ENCODE measurements around the gene ATN1. TPM values are rescaled to one million over a fixed set of nuclear protein-coding genes. Genes with fewer than 3 reads are reported as not detected.

ATN1 gene
- total RNA-seq, 2 donors from 2014 or later, result 36.1 to 86.7 TPM

DNA sequence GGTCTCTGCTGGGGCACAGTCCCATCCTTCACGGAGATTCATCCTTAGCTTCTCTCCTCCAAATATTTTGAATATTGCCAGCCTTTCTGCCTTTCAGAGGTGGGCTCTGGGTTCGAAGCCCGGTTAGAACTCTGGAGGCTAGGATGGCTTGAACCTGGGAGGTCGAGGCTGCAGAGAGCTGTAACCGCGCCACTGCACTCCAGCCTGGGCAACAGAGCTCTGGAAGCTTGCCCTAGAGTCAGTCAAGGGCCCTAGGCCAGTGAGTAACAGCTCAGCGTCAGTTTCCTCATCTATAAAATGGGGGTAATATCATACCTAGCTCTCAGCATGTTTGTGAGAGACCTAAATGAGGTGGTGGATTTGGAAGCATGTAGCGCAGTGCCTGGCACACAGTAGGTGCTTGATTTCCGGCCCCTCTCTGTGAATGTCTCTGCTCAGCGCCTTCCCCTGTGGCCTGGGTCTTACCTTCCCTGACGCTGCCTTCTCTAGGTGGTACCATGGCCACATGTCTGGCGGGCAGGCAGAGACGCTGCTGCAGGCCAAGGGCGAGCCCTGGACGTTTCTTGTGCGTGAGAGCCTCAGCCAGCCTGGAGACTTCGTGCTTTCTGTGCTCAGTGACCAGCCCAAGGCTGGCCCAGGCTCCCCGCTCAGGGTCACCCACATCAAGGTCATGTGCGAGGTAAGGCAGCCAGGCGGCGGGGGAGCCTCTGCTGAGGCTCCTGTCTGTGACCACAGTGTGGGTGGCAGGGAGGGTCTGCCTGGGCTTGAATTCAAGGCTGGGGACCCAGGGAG lies 26.8 kb downstream of the ATN1 start:
- no peak overlapping the region for H3K4me3 ChIP-seq

DNA sequence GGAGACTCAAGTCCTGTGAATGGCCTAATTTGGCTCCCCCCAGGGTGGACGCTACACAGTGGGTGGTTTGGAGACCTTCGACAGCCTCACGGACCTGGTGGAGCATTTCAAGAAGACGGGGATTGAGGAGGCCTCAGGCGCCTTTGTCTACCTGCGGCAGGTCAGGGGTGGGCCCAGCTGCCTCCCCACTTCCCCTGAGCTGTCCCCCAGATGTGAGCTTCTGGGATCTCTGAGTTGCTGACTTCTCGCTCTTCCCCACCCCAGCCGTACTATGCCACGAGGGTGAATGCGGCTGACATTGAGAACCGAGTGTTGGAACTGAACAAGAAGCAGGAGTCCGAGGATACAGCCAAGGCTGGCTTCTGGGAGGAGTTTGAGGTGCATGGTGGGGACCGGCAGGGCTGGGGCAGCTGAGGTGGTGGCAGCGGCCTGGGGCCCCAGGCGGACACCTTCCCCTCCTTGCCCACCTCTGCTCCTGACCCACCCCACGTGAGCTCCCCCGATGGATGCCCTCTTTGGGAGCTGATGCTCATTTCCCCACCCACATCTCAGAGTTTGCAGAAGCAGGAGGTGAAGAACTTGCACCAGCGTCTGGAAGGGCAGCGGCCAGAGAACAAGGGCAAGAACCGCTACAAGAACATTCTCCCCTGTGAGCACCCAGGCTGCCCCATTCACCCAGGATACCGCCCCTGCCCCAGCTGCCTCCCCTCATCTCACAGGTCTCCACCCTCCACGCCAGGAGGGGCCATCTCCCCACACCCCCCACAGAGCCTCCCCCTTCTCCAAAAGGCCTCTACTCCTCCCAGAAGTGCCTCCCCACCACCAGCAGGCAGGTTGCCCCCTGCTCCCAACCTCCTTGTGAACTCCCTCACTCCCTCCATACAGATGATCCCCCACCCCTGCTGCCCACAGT lies 27.6 kb downstream of the ATN1 start:
- Histone ChIP-seq H3K9me3 (no peaks in the 10 kb centered on the region), H3K36me3 (replicated peaks in 1 of 2; ENCODE audit: insufficient read depth in 1 of 2, low read depth in 2 of 2) (peaks cover 0 to 5% of the 10 kb centered on the region in 2 donors), H3K4me1 (peaks cover under 1% of the 10 kb centered on the region), H3K27me3 (no peaks in the 10 kb centered on the region), H3K27ac (no peak overlapping the region), H3K4me3 (no peak overlapping the region)
- intact Hi-C loops (cut with DNase I), result no loop called here
- WGBS, 2 donors, result 84 to 95% methylated on average over 12 to 21 of the region's 22 CpGs
- no peak for ATAC-seq
- TF ChIP-seq POLR2A (IDR thresholded peaks at IDR 0.05), result no peak
- TF ChIP-seq, protein P1, sequence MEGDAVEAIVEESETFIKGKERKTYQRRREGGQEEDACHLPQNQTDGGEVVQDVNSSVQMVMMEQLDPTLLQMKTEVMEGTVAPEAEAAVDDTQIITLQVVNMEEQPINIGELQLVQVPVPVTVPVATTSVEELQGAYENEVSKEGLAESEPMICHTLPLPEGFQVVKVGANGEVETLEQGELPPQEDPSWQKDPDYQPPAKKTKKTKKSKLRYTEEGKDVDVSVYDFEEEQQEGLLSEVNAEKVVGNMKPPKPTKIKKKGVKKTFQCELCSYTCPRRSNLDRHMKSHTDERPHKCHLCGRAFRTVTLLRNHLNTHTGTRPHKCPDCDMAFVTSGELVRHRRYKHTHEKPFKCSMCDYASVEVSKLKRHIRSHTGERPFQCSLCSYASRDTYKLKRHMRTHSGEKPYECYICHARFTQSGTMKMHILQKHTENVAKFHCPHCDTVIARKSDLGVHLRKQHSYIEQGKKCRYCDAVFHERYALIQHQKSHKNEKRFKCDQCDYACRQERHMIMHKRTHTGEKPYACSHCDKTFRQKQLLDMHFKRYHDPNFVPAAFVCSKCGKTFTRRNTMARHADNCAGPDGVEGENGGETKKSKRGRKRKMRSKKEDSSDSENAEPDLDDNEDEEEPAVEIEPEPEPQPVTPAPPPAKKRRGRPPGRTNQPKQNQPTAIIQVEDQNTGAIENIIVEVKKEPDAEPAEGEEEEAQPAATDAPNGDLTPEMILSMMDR (IDR thresholded peaks at IDR 0.05), result no peak
- no peak for DNase-seq

More for the DNA sequence above, 26.8 kb downstream of the ATN1 start:
- Histone ChIP-seq H3K9me3 (no peaks in the 10 kb centered on the region), H3K36me3 (replicated peaks in 1 of 2; ENCODE audit: insufficient read depth in 1 of 2, low read depth in 2 of 2) (peaks cover 0 to 5% of the 10 kb centered on the region in 2 donors), H3K27me3 (no peaks in the 10 kb centered on the region), H3K4me1 (no peaks in the 10 kb centered on the region), H3K27ac (peak overlapping the region in 2 of 4 donors; percentile 9 to 23)
- 71 to 83% methylated on average over 15 to 20 of the region's 21 CpGs for WGBS, 2 donors
- no peak for TF ChIP-seq POLR2A (IDR thresholded peaks at IDR 0.05)
- TF ChIP-seq, protein P1 (IDR thresholded peaks at IDR 0.05), result no peak
- ATAC-seq (no peak), DNase-seq (no peak)
- intact Hi-C loops (cut with DNase I), result no loop called here

DNA sequence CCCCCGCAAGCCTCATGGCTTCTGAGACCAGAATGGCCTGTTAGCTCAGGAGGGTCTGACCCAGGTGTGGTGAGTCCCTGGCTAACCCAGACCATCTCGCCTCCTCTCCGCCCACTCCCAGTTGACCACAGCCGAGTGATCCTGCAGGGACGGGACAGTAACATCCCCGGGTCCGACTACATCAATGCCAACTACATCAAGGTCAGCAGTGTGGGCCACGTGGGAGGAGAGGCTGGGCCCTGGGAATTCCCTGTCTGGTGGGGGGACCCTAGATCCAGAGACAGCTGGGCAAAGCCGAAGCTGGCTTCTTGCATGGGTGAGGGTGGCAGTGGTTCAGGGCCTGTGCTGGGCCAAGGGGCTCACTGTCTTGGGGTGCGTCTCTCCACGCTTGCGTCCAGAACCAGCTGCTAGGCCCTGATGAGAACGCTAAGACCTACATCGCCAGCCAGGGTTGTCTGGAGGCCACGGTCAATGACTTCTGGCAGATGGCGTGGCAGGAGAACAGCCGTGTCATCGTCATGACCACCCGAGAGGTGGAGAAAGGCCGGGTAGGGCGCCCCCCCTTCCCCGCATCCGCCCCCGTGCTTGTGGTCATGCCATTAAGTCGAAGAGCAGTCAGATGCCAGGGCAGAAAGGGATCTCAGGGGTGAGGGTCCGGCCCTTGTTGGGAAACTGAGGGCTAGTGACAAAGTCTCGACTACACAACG lies 28.4 kb downstream of the ATN1 start:
- WGBS, 2 donors, result 78 to 85% methylated on average over 24 to 28 of the region's 28 CpGs
- peaks cover 9% of the 10 kb centered on the region for H3K4me1 ChIP-seq
- DNase-seq, result no peak
- no peaks in the 10 kb centered on the region for H3K9me3 ChIP-seq
- H3K27me3 ChIP-seq, result no peaks in the 10 kb centered on the region
- no peak overlapping the region for H3K27ac ChIP-seq
- ATAC-seq, result no peak
- peaks cover 0 to 5% of the 10 kb centered on the region in 2 donors for H3K36me3 ChIP-seq (replicated peaks in 1 of 2; ENCODE audit: insufficient read depth in 1 of 2, low read depth in 2 of 2)
- intact Hi-C loops (cut with DNase I), result no loop called here
- TF ChIP-seq, protein P1 (IDR thresholded peaks at IDR 0.05), result no peak
- no peak for TF ChIP-seq POLR2A (IDR thresholded peaks at IDR 0.05)
- no peak overlapping the region for H3K4me3 ChIP-seq

DNA sequence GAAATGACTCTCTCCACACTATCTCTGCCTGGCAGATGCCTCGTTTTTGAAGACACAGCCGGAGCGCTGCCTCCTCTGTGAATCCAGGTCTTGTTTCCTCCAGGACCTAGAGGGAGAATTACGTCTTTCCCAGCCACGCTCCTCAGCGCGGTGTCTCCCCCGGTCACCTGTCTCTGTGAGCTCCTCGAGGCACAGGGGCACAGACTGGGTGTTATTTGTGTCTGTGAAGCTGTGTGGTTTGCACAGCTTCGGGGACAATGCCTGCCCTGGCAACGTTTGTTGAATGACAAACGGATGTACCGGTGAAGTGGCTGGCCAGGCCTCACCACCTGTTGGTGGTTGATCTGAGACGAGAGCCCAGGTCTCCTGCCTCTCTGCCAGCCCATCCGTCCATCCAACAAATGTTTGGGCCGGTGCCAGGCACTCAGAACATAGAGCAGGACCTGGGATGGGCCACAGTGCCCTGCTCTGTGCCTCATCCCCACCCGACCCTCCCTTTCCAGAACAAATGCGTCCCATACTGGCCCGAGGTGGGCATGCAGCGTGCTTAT lies 29.5 kb downstream of the ATN1 start:
- TF ChIP-seq, protein P1 (IDR thresholded peaks at IDR 0.05), result no peak
- TF ChIP-seq POLR2A (IDR thresholded peaks at IDR 0.05), result no peak
- DNase-seq, result no peak
- intact Hi-C loops (cut with DNase I), result no loop called here
- peaks cover 0 to 5% of the 10 kb centered on the region in 2 donors for H3K36me3 ChIP-seq (replicated peaks in 1 of 2; ENCODE audit: insufficient read depth in 1 of 2, low read depth in 2 of 2)
- H3K27me3 ChIP-seq, result no peaks in the 10 kb centered on the region
- H3K4me3 ChIP-seq, result no peak overlapping the region
- H3K9me3 ChIP-seq, result no peaks in the 10 kb centered on the region
- H3K4me1 ChIP-seq, result peaks cover 19% of the 10 kb centered on the region
- 77 to 91% methylated on average over 13 to 20 of the region's 20 CpGs for WGBS, 2 donors
- no peak overlapping the region for H3K27ac ChIP-seq
- no peak for ATAC-seq

Measured in body of pancreas (tissue), 4 donors.